Measurements from ENCODE around the gene C3orf33. TPM values are rescaled to one million over a fixed set of nuclear protein-coding genes. Genes with fewer than 3 reads are reported as not detected.
A peak's percentile ranks its signal among the peaks of the same experiment; 100 is the strongest.

Gene C3orf33
- total RNA-seq, 4 donors from 2014 or later = 1.1 to 2.2 (median 1.7) TPM

DNA sequence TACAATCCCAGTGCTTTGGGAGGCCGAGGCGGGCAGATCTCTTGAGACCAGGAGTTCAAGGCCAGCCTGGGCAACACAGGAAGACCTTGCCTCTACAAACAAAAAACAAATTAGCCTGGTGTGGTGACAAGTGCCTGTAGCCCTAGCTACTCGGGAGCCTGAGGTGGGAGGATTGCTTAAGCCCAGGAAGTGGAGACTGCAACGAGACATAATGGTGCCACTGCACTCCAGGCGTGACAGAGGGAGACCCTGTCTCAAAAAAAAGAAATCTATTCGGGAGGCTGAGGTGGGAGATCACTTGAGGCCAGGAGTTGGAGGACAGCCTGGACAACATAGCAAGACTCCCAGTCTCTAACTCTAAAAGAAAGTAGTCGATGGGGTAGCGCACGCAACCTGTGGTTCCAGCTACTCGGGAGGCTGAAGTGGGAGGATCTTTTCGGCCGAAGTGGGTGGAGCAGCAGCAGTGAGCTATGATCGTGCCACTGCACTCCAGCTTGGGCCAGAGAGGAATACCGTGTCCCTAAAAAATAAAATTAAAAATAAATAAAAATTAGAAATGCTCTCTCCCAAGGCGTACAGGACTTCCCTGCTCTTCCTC lies 775 bp downstream of the C3orf33 start:
- DNase-seq (ENCODE audit: low spot score) (no peak), ATAC-seq (ENCODE audit: low FRiP score) (peak; percentile 43)
- no peak for TF ChIP-seq CTCF (IDR thresholded peaks at IDR 0.05)

GRCh38 chr3:155804323-155804722 lies 1.8 kb downstream of the C3orf33 start:
- DNase-seq (ENCODE audit: low spot score) (no peak), ATAC-seq (ENCODE audit: low FRiP score) (no peak)
- TF ChIP-seq CTCF (IDR thresholded peaks at IDR 0.05) = no peak

DNA sequence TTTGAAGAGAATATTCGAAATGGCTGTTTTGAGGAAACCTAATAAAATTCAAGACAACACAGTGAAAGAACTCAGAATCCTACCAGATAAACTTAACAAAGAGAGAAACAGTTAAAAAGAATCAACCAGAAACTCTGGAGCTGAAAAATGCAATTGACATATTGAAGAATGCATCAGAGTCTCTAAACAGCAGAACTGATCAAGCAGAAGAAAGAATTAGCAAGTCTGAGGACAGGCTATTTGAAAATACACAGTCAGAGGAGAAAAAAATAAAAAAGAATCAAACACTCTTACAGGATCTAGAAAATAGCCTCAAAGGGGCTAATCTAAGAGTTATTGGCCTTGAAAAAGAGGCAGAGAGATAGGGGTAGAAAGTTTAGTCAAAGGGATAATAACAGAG lies 13.5 kb downstream of the C3orf33 start:
- TF ChIP-seq CTCF (IDR thresholded peaks at IDR 0.05) = no peak
- ATAC-seq (ENCODE audit: low FRiP score) (no peak), DNase-seq (ENCODE audit: low spot score) (no peak)

DNA sequence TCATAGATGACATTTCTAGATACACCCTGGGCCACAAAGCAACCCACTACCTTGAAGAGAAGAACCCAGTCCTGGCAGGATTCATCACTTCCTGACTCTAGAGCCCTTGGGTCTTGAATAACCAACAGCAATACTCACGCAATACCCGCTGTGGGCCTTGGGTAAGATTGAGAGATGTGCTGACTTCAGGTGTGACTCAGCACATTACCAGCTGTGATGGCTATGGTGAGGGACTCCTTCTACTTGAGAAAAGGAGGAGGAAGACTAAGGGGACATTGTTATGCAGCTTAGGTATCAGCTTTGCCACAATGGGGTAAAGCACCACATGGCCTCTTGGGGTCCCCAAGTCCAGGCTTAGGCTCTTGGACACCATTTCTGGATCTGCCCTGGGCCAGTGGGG lies 14.9 kb downstream of the C3orf33 start:
- ATAC-seq (ENCODE audit: low FRiP score) = no peak
- TF ChIP-seq CTCF (IDR thresholded peaks at IDR 0.05) = no peak
- no peak for DNase-seq (ENCODE audit: low spot score)

DNA sequence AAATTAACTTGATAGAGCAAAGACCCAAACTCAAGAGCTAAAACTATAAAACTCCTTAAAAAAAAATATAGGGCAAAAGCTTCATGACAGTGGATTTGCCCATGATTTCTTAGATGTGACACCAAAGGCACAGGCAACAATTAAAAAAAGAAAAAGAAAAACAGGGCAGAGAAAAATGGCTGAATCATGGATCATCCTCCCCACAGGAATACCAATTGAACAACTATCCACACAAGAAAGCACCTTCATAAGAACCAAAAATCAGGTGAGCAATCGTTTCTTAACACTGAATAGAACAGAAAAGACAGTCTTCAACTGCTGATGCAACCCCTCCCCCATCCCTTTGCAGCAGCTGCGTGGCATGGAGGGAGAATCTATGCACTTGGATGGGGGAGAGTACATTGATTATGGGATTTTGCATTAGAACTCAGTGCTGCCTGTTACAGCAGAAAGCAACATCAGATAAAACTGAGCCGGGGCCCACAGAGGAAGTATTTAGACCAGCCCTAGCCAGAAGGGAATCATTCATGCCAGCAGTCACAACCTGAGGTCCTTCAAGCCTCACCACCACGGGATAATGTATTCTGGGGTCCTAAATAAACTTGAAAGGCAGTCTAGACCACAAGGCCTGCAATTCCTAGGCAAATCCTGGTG lies 15.7 kb downstream of the C3orf33 start:
- ATAC-seq (ENCODE audit: low FRiP score) (no peak), DNase-seq (ENCODE audit: low spot score) (no peak)
- TF ChIP-seq CTCF (IDR thresholded peaks at IDR 0.05) = no peak

- ATAC-seq (ENCODE audit: low FRiP score) (no peak), DNase-seq (ENCODE audit: low spot score) (no peak)
- no peak for TF ChIP-seq CTCF (IDR thresholded peaks at IDR 0.05)
These were observed 20.3 kb downstream of the C3orf33 start for GRCh38 chr3:155785662-155786295.

Data from omental fat pad (tissue), 4 donors.